GM18499 (cell line): Measurements from ENCODE around the gene COG3.

ENCODE experiments used
- ATAC-seq: cut with Tn5 transposase; IDR thresholded peaks from one replicate; pipeline ENCODE4 v1.9.1; 2021; ENCODE audit warnings: moderate number of reproducible peaks; ENCODE audit not compliant: insufficient read depth, unreplicated experiment

COG3 gene

GRCh38 chr13:45541806-45542205, 77.1 kb downstream of the COG3 start:
- no peak for ATAC-seq

GRCh38 chr13:45542391-45542790, 77.7 kb downstream of the COG3 start:
- ATAC-seq: no peak

GRCh38 chr13:45542878-45543277, 78.1 kb downstream of the COG3 start:
- ATAC-seq: no peak

GRCh38 chr13:45544520-45544919, 79.8 kb downstream of the COG3 start:
- ATAC-seq: no peak

GRCh38 chr13:45545686-45546409, 81.1 kb downstream of the COG3 start:
- ATAC-seq: no peak

GRCh38 chr13:45546410-45546765, 81.6 kb downstream of the COG3 start:
- ATAC-seq: no peak

GRCh38 chr13:45548281-45548680, 83.5 kb downstream of the COG3 start:
- ATAC-seq: no peak

GRCh38 chr13:45554604-45555109, 89.9 kb downstream of the COG3 start:
- ATAC-seq: no peak

- ATAC-seq: no peak
Measured at GRCh38 chr13:45564133-45564776, 99.5 kb downstream of the COG3 start.

- ATAC-seq: no peak
Measured at GRCh38 chr13:45565331-45565730, 100.6 kb downstream of the COG3 start.

- no peak for ATAC-seq
Measured at GRCh38 chr13:45575146-45575829, 110.5 kb downstream of the COG3 start.

- no peak for ATAC-seq
Measured at GRCh38 chr13:45575830-45576180, 111.1 kb downstream of the COG3 start.

- no peak for ATAC-seq
Measured at GRCh38 chr13:45576466-45576865, 111.7 kb downstream of the COG3 start.

GRCh38 chr13:45582408-45583076, 117.8 kb downstream of the COG3 start:
- ATAC-seq: no peak

GRCh38 chr13:45584816-45585215, 120.1 kb downstream of the COG3 start:
- ATAC-seq: no peak
